H1 (cell line): ENCODE measurements around the gene YOD1.

Source experiments
- CHD7 ChIP-seq: fragments of 300-600 bp; sonication (generic); IDR thresholded peaks from 2 replicates; pipeline ENCODE4 v1.7.1; 2012; ENCODE audit warnings: low read length, moderate library complexity, mild to moderate bottlenecking, inconsistent platforms; ENCODE audit not compliant: insufficient replicate concordance
- CTCF ChIP-seq, 3 experiments: IDR thresholded peaks; 1 replicate in 2 of 3; 2 replicates in 1 of 3; pipeline versions ENCODE4 v1.5.1 to v1.6.1; 2011; ENCODE audit warnings: low read length in 3 of 3, mild to moderate bottlenecking in 3 of 3, inconsistent platforms in 2 of 3, low read depth in 1 of 3, moderate library complexity in 1 of 3; ENCODE audit not compliant: insufficient read depth in 1 of 3; ENCODE audit errors: control extremely low read depth in 1 of 3
- EP300 ChIP-seq, 2 experiments: IDR thresholded peaks; 1 replicate in 1 of 2; 2 replicates in 1 of 2; pipeline ENCODE4 v1.6.1; 2011 to 2012; ENCODE audit warnings: low read depth in 2 of 2, low read length in 2 of 2, mild to moderate bottlenecking in 2 of 2, borderline replicate concordance in 1 of 2, inconsistent platforms in 1 of 2, moderate library complexity in 1 of 2
- GTF2F1 ChIP-seq: IDR thresholded peaks from 2 replicates; pipeline ENCODE4 v1.6.1; 2012; ENCODE audit warnings: low read depth, low read length, improper control_type of control experiment, borderline replicate concordance
- POU5F1 ChIP-seq: IDR thresholded peaks from 2 replicates; pipeline ENCODE4 v1.6.1; 2011; ENCODE audit warnings: low read depth, mild to moderate bottlenecking, low read length, moderate library complexity

GRCh38 chr1:207033302-207033701 is 17.7 kb downstream of the YOD1 start:
- no peak for TF ChIP-seq CHD7
- no peak for TF ChIP-seq CTCF (IDR thresholded peaks at IDR 0.05; ENCODE audit: control extremely low read depth in 1 of 3, insufficient read depth in 1 of 3, low read depth in 1 of 3, low read length in 3 of 3)
- TF ChIP-seq EP300 (IDR thresholded peaks at IDR 0.05; ENCODE audit: borderline replicate concordance in 1 of 2, low read depth in 2 of 2, low read length in 2 of 2): no peak
- TF ChIP-seq GTF2F1: no peak
- no peak for TF ChIP-seq POU5F1
